ENCODE results near the gene MYLK2. TPM values are rescaled to one million over a fixed set of nuclear protein-coding genes. Genes with fewer than 3 reads are reported as not detected.

Gene MYLK2
- total and polyA plus RNA-seq, 10 of the 15 experiments (the other 5 are each of a cell fraction or from before 2014, with no cell fraction given), result 0.04 to 0.67 (median 0.18) TPM; not detected in 1

- TF ChIP-seq NFXL1 (IDR thresholded peaks at IDR 0.05; ENCODE audit: borderline replicate concordance) (no peak), ZBTB11 (CRISPR knock-in tag; IDR thresholded peaks at IDR 0.05) (no peak), MTA2 (IDR thresholded peaks at IDR 0.05; ENCODE audit: low read depth) (no peak), NFYA (IDR thresholded peaks at IDR 0.05; ENCODE audit: borderline replicate concordance, low read depth, low read length) (no peak), RELA (IDR thresholded peaks at IDR 0.05; ENCODE audit: borderline replicate concordance, partially characterized antibody) (no peak), ZNF384 (IDR thresholded peaks at IDR 0.05; ENCODE audit: borderline replicate concordance, low read depth, low read length) (no peak), TAF1 (IDR thresholded peaks at IDR 0.05; ENCODE audit: borderline replicate concordance, low read depth, low read length) (no peak), TCF7 (IDR thresholded peaks at IDR 0.05; ENCODE audit: borderline replicate concordance) (no peak), ZNF592 (IDR thresholded peaks at IDR 0.05) (no peak)
- TF ChIP-seq, protein P1, sequence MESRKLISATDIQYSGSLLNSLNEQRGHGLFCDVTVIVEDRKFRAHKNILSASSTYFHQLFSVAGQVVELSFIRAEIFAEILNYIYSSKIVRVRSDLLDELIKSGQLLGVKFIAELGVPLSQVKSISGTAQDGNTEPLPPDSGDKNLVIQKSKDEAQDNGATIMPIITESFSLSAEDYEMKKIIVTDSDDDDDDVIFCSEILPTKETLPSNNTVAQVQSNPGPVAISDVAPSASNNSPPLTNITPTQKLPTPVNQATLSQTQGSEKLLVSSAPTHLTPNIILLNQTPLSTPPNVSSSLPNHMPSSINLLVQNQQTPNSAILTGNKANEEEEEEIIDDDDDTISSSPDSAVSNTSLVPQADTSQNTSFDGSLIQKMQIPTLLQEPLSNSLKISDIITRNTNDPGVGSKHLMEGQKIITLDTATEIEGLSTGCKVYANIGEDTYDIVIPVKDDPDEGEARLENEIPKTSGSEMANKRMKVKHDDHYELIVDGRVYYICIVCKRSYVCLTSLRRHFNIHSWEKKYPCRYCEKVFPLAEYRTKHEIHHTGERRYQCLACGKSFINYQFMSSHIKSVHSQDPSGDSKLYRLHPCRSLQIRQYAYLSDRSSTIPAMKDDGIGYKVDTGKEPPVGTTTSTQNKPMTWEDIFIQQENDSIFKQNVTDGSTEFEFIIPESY (IDR thresholded peaks at IDR 0.05), result no peak
- no peak overlapping the region for H3K4me2 ChIP-seq (ENCODE audit: control insufficient read depth, insufficient read depth)
- no peak for ATAC-seq
- H3K79me2 ChIP-seq (ENCODE audit: control insufficient read depth, insufficient read depth, low read length), result no peaks in the 10 kb centered on the region
- H3K4me3 ChIP-seq, result no peak overlapping the region
- no peak for DNase-seq (ENCODE audit: low read depth, low spot score)
- in situ Hi-C loops (cut with MboI) (no loop called here), intact Hi-C loops (cut with micrococcal nuclease; ENCODE audit: unreplicated experiment) (no loop called here)
- no TSS peak for BruUV-seq (replicated peaks)
- peaks cover 0 to 9% of the 10 kb centered on the region in 2 experiments; a peak in 1 of 4 replicates for H3K27me3 ChIP-seq (replicated peaks in 1 of 2; ENCODE audit: control insufficient read depth in 2 of 2, insufficient read depth in 2 of 2, low read length in 1 of 2)
- no peaks in the 10 kb centered on the region for H3K9me3 ChIP-seq (replicated peaks; ENCODE audit: control insufficient read depth, insufficient read depth, low read length)
- H3K36me3 ChIP-seq (ENCODE audit: control insufficient read depth in 2 of 2, insufficient read depth in 2 of 2, low read length in 1 of 2), result no peaks in the 10 kb centered on the region
- no peak overlapping the region for H3K27ac ChIP-seq (ENCODE audit: control insufficient read depth, insufficient read depth)
- peaks cover 10% of the 10 kb centered on the region for H3K4me1 ChIP-seq (ENCODE audit: control insufficient read depth, insufficient read depth, low read length)
- RAD21 ChIA-PET (ENCODE audit: unreplicated experiment), result interaction anchor here (1.2 to 2.4 kb wide), 3 partner anchors 9 to 90 kb away, joined by 3 to 14 read pairs (median 3); partner anchors contain the start of gene PDRG1
- WGBS (ENCODE audit: insufficient coverage, insufficient replicate concordance, low lambda C conversion rate, missing lambda C conversion rate), result 61% methylated on average over 5 of the region's 5 CpGs
- SMC1A ChIA-PET (ENCODE audit: uncharacterized antibody, unreplicated experiment), result interaction anchor here (0.8 to 2.6 kb wide), 4 partner anchors 9 to 90 kb away, joined by 3 to 10 read pairs (median 4); partner anchors contain the start of gene PDRG1
- POLR2A ChIA-PET, result interaction anchor here (0.6 to 1.3 kb wide), 5 partner anchors 9 to 69 kb away, joined by 3 to 4 read pairs (median 4); no protein-coding TSS in a partner anchor
- no peak overlapping the region for H2AFZ ChIP-seq (ENCODE audit: control insufficient read depth, low read depth, low read length)
- CTCF ChIA-PET, result interaction anchor here (1.0 to 13.1 kb wide), 4 partner anchors 9 to 90 kb away, joined by 3 to 307 read pairs (median 7); partner anchors contain the start of gene PDRG1
- no peak for FAIRE-seq
- H3K9ac ChIP-seq (ENCODE audit: control insufficient read depth, insufficient read depth, low read length), result no peak overlapping the region
- no peaks in the 10 kb centered on the region for H4K20me1 ChIP-seq (ENCODE audit: control insufficient read depth, insufficient read depth)
Observed at GRCh38 chr20:31862157-31862470, 43.0 kb downstream of the MYLK2 start.

Measured in GM12878 (cell line).